HepG2 (cell line): ENCODE data around the gene VKORC1. TPM values are rescaled to one million over a fixed set of nuclear protein-coding genes. Genes with fewer than 3 reads are reported as not detected.
A peak's percentile ranks its signal among the peaks of the same experiment; 100 is the strongest.

Source experiments
- ATAC-seq: fragments of 200-7000 bp; cut with Tn5 transposase; 3 replicates; pipeline ENCODE4 v1.9.1; 2020; ENCODE audit warnings: mild to moderate bottlenecking, moderate library complexity
- BruUV-seq: library from RNA; stranded (reverse); fragments of 400-500 nt; replicated peaks from 2 replicates; lab custom pipeline; 2021; lab: Mats Ljungman, UMichigan
- CTCF ChIA-PET: fragments of 300-600 bp; formaldehyde crosslinking; extraction: SDS; loops from one replicate; lab custom pipeline; 2021; ENCODE audit warnings: low total read pairs, inconsistent platforms, low intra/inter-chr PET ratio; lab: Yijun Ruan, JAX
- POLR2A ChIA-PET: fragments of 350-600 bp; sonication (Branson Sonifier 250); formaldehyde crosslinking; loops from one replicate; lab custom pipeline; 2020; ENCODE audit warnings: antibody characterized with exemption, inconsistent platforms; lab: Yijun Ruan, JAX
- DNase-seq: peaks from one replicate; pipeline ENCODE4 v3.0.0-alpha.2; 2015; ENCODE audit warnings: low spot score
- FAIRE-seq: peaks from 3 replicates; lab custom pipeline; 2011; peaks lifted over from hg19 to GRCh38; lab: Jason Lieb, UNC
- H2AFZ ChIP-seq: one replicate; pipeline ENCODE4 v1.6.1; 2011; ENCODE audit warnings: low read length, inconsistent platforms
- H3K27ac ChIP-seq: fragments of 300-600 bp; 3 replicates; pipeline ENCODE4 v1.8.0; 2011; ENCODE audit warnings: mixed run types, mild to moderate bottlenecking, mixed read lengths, low read length, inconsistent platforms; ENCODE audit not compliant: insufficient read depth; ENCODE audit errors: extremely low read length
- H3K27me3 ChIP-seq, 2 experiments: fragments of 200-600 bp in 1 of 2; 2 replicates in 1 of 2; 3 replicates in 1 of 2; pipeline versions ENCODE4 v1.6.0 to v1.8.0; 2011; ENCODE audit warnings: low read length in 2 of 2, mild to moderate bottlenecking in 2 of 2, moderate library complexity in 2 of 2, inconsistent platforms in 1 of 2; ENCODE audit not compliant: insufficient read depth in 2 of 2, control insufficient read depth in 1 of 2
- H3K36me3 ChIP-seq, 2 experiments: fragments of 200-600 bp in 1 of 2; replicated peaks in 1 of 2; 2 replicates in 1 of 2; 3 replicates in 1 of 2; pipeline versions ENCODE4 v1.5.1 to v1.8.0; 2011; ENCODE audit warnings: low read length in 2 of 2, inconsistent platforms in 1 of 2; ENCODE audit not compliant: insufficient read depth in 2 of 2, control insufficient read depth in 1 of 2
- H3K4me1 ChIP-seq: 2 replicates; pipeline ENCODE4 v1.5.1; 2012; ENCODE audit warnings: low read length, inconsistent platforms; ENCODE audit not compliant: insufficient read depth
- H3K4me2 ChIP-seq: 2 replicates; pipeline ENCODE4 v1.6.0; 2011; ENCODE audit warnings: low read depth, low read length, inconsistent platforms
- H3K4me3 ChIP-seq, 3 experiments: fragments of 200-600 bp in 1 of 3; sonication (generic), shearing (Covaris generic) in 1 of 3; replicated peaks in 1 of 3; 2 replicates each; pipeline ENCODE4 v1.5.1; 2011 to 2016; ENCODE audit warnings: low read length in 3 of 3, inconsistent platforms in 2 of 3, low read depth in 2 of 3, mild to moderate bottlenecking in 2 of 3, control low read depth in 1 of 3, mixed read lengths in 1 of 3; ENCODE audit not compliant: insufficient read depth in 1 of 3
- H3K79me2 ChIP-seq: one replicate; pipeline ENCODE4 v1.6.1; 2011; ENCODE audit warnings: low read length, inconsistent platforms; ENCODE audit not compliant: insufficient read depth
- H3K9ac ChIP-seq: 2 replicates; pipeline ENCODE4 v1.6.0; 2011; ENCODE audit warnings: mild to moderate bottlenecking, low read depth, low read length, inconsistent platforms; ENCODE audit not compliant: insufficient read depth
- H3K9me3 ChIP-seq: 2 replicates; pipeline ENCODE4 v1.5.1; 2012; ENCODE audit warnings: mild to moderate bottlenecking, low read length
- H4K20me1 ChIP-seq: 2 replicates; pipeline ENCODE4 v1.6.0; 2011; ENCODE audit warnings: inconsistent platforms, mild to moderate bottlenecking, low read length, moderate library complexity; ENCODE audit not compliant: insufficient read depth
- AGO1 ChIP-seq: fragments of 200-400 bp; formaldehyde crosslinking; IDR thresholded peaks from 2 replicates; pipeline ENCODE4 v1.6.1; 2017; ENCODE audit warnings: mild to moderate bottlenecking, low read depth, low read length, moderate library complexity; ENCODE audit not compliant: poor library complexity, severe bottlenecking
- AGO2 ChIP-seq: fragments of 200-400 bp; formaldehyde crosslinking; optimal IDR thresholded peaks from 2 replicates; pipeline ENCODE3; 2017; ENCODE audit warnings: mild to moderate bottlenecking, low read depth, low read length, moderate library complexity
- FOSL2 ChIP-seq: sonication (generic); formaldehyde crosslinking; IDR thresholded peaks from 2 replicates; pipeline ENCODE4 v1.4.0; 2020; ENCODE audit warnings: missing genetic modification reagents
- FOXJ3 ChIP-seq: sonication (generic); formaldehyde crosslinking; IDR thresholded peaks from 2 replicates; pipeline ENCODE4 v1.4.0; 2020; ENCODE audit warnings: missing genetic modification reagents, mild to moderate bottlenecking, borderline replicate concordance
- IKZF1 ChIP-seq: fragments of 450-650 bp; IDR thresholded peaks from 2 replicates; pipeline ENCODE4 v1.7.1; 2016
- MYNN ChIP-seq: sonication (generic); formaldehyde crosslinking; IDR thresholded peaks from 2 replicates; pipeline ENCODE4 v1.4.0; 2020; ENCODE audit warnings: mild to moderate bottlenecking, low read depth, missing genetic modification reagents
- NCOA2 ChIP-seq: sonication (generic); formaldehyde crosslinking; IDR thresholded peaks from 2 replicates; pipeline ENCODE4 v1.8.0; 2022; ENCODE audit warnings: inconsistent platforms
- PITX1 ChIP-seq: sonication (generic); formaldehyde crosslinking; IDR thresholded peaks from 2 replicates; pipeline ENCODE4 v1.5.1; 2020; ENCODE audit warnings: mild to moderate bottlenecking, missing genetic modification reagents
- RBFOX2 ChIP-seq: fragments of 200-400 bp; formaldehyde crosslinking; IDR thresholded peaks from 2 replicates; pipeline ENCODE4 v1.6.1; 2017; ENCODE audit warnings: low read depth, mild to moderate bottlenecking, low read length
- SMAD3 ChIP-seq: sonication (generic); formaldehyde crosslinking; IDR thresholded peaks from 2 replicates; pipeline ENCODE4 v1.4.0; 2020; ENCODE audit warnings: missing genetic modification reagents
- SP4 ChIP-seq: sonication (generic); formaldehyde crosslinking; IDR thresholded peaks from 2 replicates; pipeline ENCODE4 v1.8.1; 2023; ENCODE audit warnings: mild to moderate bottlenecking, missing genetic modification reagents
- SRSF9 ChIP-seq: fragments of 200-400 bp; formaldehyde crosslinking; IDR thresholded peaks from 2 replicates; pipeline ENCODE4 v1.6.1; 2018; ENCODE audit warnings: borderline replicate concordance, mild to moderate bottlenecking, low read depth, low read length; ENCODE audit not compliant: insufficient read depth, poor library complexity, severe bottlenecking
- SRY ChIP-seq: sonication (generic); formaldehyde crosslinking; IDR thresholded peaks from 2 replicates; pipeline ENCODE4 v1.8.0; 2022; ENCODE audit warnings: mild to moderate bottlenecking, missing genetic modification reagents
- ZFP37 ChIP-seq: sonication (generic); formaldehyde crosslinking; IDR thresholded peaks from 2 replicates; pipeline ENCODE4 v1.4.0; 2020; ENCODE audit warnings: missing genetic modification reagents, borderline replicate concordance
- ZFP41 ChIP-seq: sonication (generic); formaldehyde crosslinking; IDR thresholded peaks from 2 replicates; pipeline ENCODE4 v1.4.0; 2020; ENCODE audit warnings: mild to moderate bottlenecking, missing genetic modification reagents, borderline replicate concordance
- ZHX2 ChIP-seq, 2 experiments: sonication (generic) in 1 of 2; formaldehyde crosslinking in 1 of 2; IDR thresholded peaks; 2 replicates each; pipeline versions ENCODE4 v1.6.1 to v1.9.0; 2014 to 2022; ENCODE audit warnings: antibody characterized with exemption in 1 of 2, borderline replicate concordance in 1 of 2, inconsistent platforms in 1 of 2, low read depth in 1 of 2, missing genetic modification reagents in 1 of 2
- ZNF383 ChIP-seq: sonication (generic); formaldehyde crosslinking; IDR thresholded peaks from 2 replicates; pipeline ENCODE4 v1.4.0; 2020; ENCODE audit warnings: missing genetic modification reagents, mild to moderate bottlenecking, borderline replicate concordance
- ZNF530 ChIP-seq: sonication (generic); formaldehyde crosslinking; IDR thresholded peaks from 2 replicates; pipeline ENCODE4 v1.5.0; 2020; ENCODE audit warnings: low read depth, mild to moderate bottlenecking, missing genetic modification reagents
- ZNF792 ChIP-seq: IDR thresholded peaks from 2 replicates; pipeline ENCODE4 v1.6.1; 2016
- ZSCAN29 ChIP-seq: sonication (generic); formaldehyde crosslinking; conservative IDR thresholded peaks from 2 replicates; pipeline ENCODE4 v1.4.0; 2020; ENCODE audit warnings: mild to moderate bottlenecking, missing genetic modification reagents
- ZSCAN31 ChIP-seq: sonication (generic); formaldehyde crosslinking; IDR thresholded peaks from 2 replicates; pipeline ENCODE4 v1.5.0; 2020; ENCODE audit warnings: low read depth, mild to moderate bottlenecking, missing genetic modification reagents
- WGBS: methylation state at CpG from one replicate; pipeline ENCODE4 v1.1.6; 2017; ENCODE audit warnings: low lambda C conversion rate; 5-methylcytosine and 5-hydroxymethylcytosine counted together
- in situ Hi-C: cut with HindIII; loops from 2 replicates; pipeline ENCODE4 v1.10.0; 2017; ENCODE audit warnings: low pct_unique_long_range_greater_than_20kb; ENCODE audit not compliant: extremely low pct_ligation_motif_present
- intact Hi-C: fragments of 100-400 bp; cut with micrococcal nuclease; formaldehyde crosslinking; loops from one replicate; pipeline ENCODE4 v1.10.0; 2022; ENCODE audit not compliant: unreplicated experiment
- polyA plus RNA-seq, 8 experiments: library from polyadenylated mRNA; depleted of rRNA in 3 of 8; stranded (reverse) in 7 of 8; unstranded in 1 of 8; fragments of >200 nt; fragmentation: Illumina TruSeq in 4 of 8; extraction: Trizol in 4 of 8; gene quantifications; 2 replicates each; pipeline versions ENCODE4 v1.2.1 to v1.2.3, GENCODE V29; 2011 to 2016; ENCODE audit warnings: low read depth in 4 of 8, missing spikeins in 1 of 8, mixed read lengths in 1 of 8; ENCODE audit not compliant: insufficient read depth in 1 of 8
- total RNA-seq, 5 experiments: library from RNA; depleted of rRNA; stranded (reverse); fragments of >200 nt; fragmentation: Illumina TruSeq; extraction: Trizol; gene quantifications; 2 replicates each; pipeline ENCODE4 v1.2.3, GENCODE V29; 2016; ENCODE audit warnings: low read depth in 1 of 5

VKORC1 gene
- total and polyA plus RNA-seq, 2 of the 13 experiments (the other 11 are each of a cell fraction or from before 2014, with no cell fraction given), result 141 to 615 TPM

- Histone ChIP-seq H3K36me3 (peaks cover 18 to 23% of the 10 kb centered on the region in 2 experiments), H3K79me2 (no peaks in the 10 kb centered on the region), H3K4me1 (no peaks in the 10 kb centered on the region), H2AFZ (no peak overlapping the region), H3K9me3 (no peaks in the 10 kb centered on the region), H3K9ac (no peak overlapping the region), H3K4me3 (no peak overlapping the region), H4K20me1 (no peaks in the 10 kb centered on the region; the same call in 1 of the 2 replicates), H3K4me2 (no peak overlapping the region), H3K27me3 (no peaks in the 10 kb centered on the region), H3K27ac (no peak overlapping the region)
- intact Hi-C loops (no loop called here), in situ Hi-C loops (no loop called here)
- ATAC-seq, result no peak; the same call in 2 of the 3 replicates
- ChIA-PET POLR2A (interaction anchor here (1.1 to 3.3 kb wide), 2 partner anchors 8 to 10 kb away, joined by 3 to 17 read pairs; partner anchors contain the start of genes ZNF646 and ZNF668), CTCF (no interaction called here)
- BruUV-seq, result no TSS peak
- WGBS, result 96% methylated on average over 4 of the region's 13 CpGs
- DNase-seq, result no peak
- no peak for FAIRE-seq
- TF ChIP-seq FOSL2 (CRISPR knock-in tag), result no peak
- TF ChIP-seq ZNF383 (CRISPR knock-in tag), result no peak
- no peak for TF ChIP-seq ZSCAN31 (CRISPR knock-in tag)
- peak; percentile 41 for TF ChIP-seq AGO2
- TF ChIP-seq RBFOX2, result 0 out of 2 replicates have a peak, but pooled peaks have one; percentile 24
- no peak for TF ChIP-seq ZFP41 (CRISPR knock-in tag)
- no peak for TF ChIP-seq ZSCAN29 (CRISPR knock-in tag)
- TF ChIP-seq ZNF530, result no peak
- peak; percentile 1 for TF ChIP-seq AGO1
- no peak for TF ChIP-seq IKZF1
- no peak for TF ChIP-seq PITX1 (CRISPR knock-in tag)
- TF ChIP-seq ZFP37 (CRISPR knock-in tag), result no peak
- no peak for TF ChIP-seq SMAD3 (CRISPR knock-in tag)
- no peak for TF ChIP-seq SRSF9
- no peak for TF ChIP-seq ZHX2 (IDR thresholded peaks at IDR 0.05; ENCODE audit: low read depth)
- no peak for TF ChIP-seq ZHX2 (CRISPR knock-in tag; IDR thresholded peaks at IDR 0.05; ENCODE audit: borderline replicate concordance)
- TF ChIP-seq ZNF792, result no peak
- no peak for TF ChIP-seq SP4 (CRISPR knock-in tag)
- TF ChIP-seq MYNN (CRISPR knock-in tag), result no peak
- TF ChIP-seq SRY (CRISPR knock-in tag), result no peak
- TF ChIP-seq NCOA2 (CRISPR knock-in tag), result no peak
- no peak for TF ChIP-seq FOXJ3 (CRISPR knock-in tag)
These were observed 10.6 kb downstream of the VKORC1 start for GRCh38 chr16:31083981-31084380.
